Esophagus squamous epithelium (tissue), 5 donors: ENCODE results near the gene ASTN2. TPM values are rescaled to one million over a fixed set of nuclear protein-coding genes. Genes with fewer than 3 reads are reported as not detected.
"Not testable (repeated sequence)": the region's sequence is repeated elsewhere in the genome, so short reads cannot be mapped to it uniquely, and the experiment has no call there.

ENCODE experiments used
- DNase-seq: peaks from one replicate; lab custom pipeline; 2025; lab: John Stamatoyannopoulos, UW
- H3K27ac ChIP-seq, 4 donors: fragments of 200-600 bp; sonication (generic); one replicate each; pipeline ENCODE4 v1.5.1; 2016 to 2019; ENCODE audit warnings: mild to moderate bottlenecking in 1 of 4
- H3K27me3 ChIP-seq, 4 donors: fragments of 200-600 bp; sonication (generic); 1 replicate in 3 of 4; 2 replicates in 1 of 4; pipeline versions ENCODE4 v1.5.1 to v1.6.0; 2017 to 2021; ENCODE audit warnings: antibody characterized with exemption in 1 of 4
- H3K36me3 ChIP-seq, 3 donors: fragments of 200-600 bp; sonication (generic); one replicate each; pipeline ENCODE4 v1.5.1; 2016 to 2019
- H3K4me1 ChIP-seq, 3 donors: fragments of 200-600 bp; sonication (generic); one replicate each; pipeline ENCODE4 v1.5.1; 2017 to 2019
- H3K4me3 ChIP-seq, 4 donors: fragments of 200-600 bp; sonication (generic); 1 replicate in 3 of 4; 2 replicates in 1 of 4; pipeline ENCODE4 v1.5.1; 2016 to 2019; ENCODE audit warnings: mild to moderate bottlenecking in 2 of 4, moderate library complexity in 1 of 4
- H3K9me3 ChIP-seq, 3 donors: fragments of 200-600 bp; sonication (generic); one replicate each; pipeline ENCODE4 v1.5.1; 2016 to 2019
- POLR2A ChIP-seq, 4 donors: fragments of 450-650 bp; IDR thresholded peaks; one replicate each; pipeline ENCODE4 v1.6.1; 2017; ENCODE audit warnings: antibody characterized with exemption in 4 of 4, mild to moderate bottlenecking in 4 of 4, moderate library complexity in 3 of 4
- whole genome bisulfite sequencing, 2 donors: methylation state at CpG; one replicate each; pipeline ENCODE4 v1.1.5; 2018; 5-methylcytosine and 5-hydroxymethylcytosine counted together
- intact Hi-C: fragments of 100-400 bp; cut with DNase I; formaldehyde crosslinking; loops from one replicate; pipeline ENCODE4 v1.15.0; 2022
- total RNA-seq, 4 donors: library from RNA; depleted of rRNA; stranded (reverse); fragments of >200 nt; gene quantifications; one replicate each; pipeline ENCODE4 v1.1.0, GENCODE V29; 2016
- TF ChIP-seq, protein P1 (sequence below), 6 experiments: fragments of 450-650 bp in 4 of 6; fragments of 200-600 bp in 2 of 6; sonication (generic) in 2 of 6; IDR thresholded peaks; one replicate each; pipeline ENCODE4 v1.5.1; 2016 to 2019; ENCODE audit warnings: antibody characterized with exemption in 6 of 6, mild to moderate bottlenecking in 4 of 6, moderate library complexity in 4 of 6
- donor health status: DM: yes; HTN: yes; CAD: no.

Gene ASTN2
- total RNA-seq, 4 donors from 2014 or later = 0.13 to 1.9 (median 0.27) TPM; not detected in 1

GRCh38 chr9:116849721-116850120, 565.1 kb downstream of the ASTN2 start:
- no peaks in the 10 kb centered on the region for H3K9me3 ChIP-seq
- DNase-seq = no peak
- H3K4me3 ChIP-seq = no peak overlapping the region
- no peak overlapping the region for H3K27ac ChIP-seq
- peaks cover 0 to 1% (median 0%) of the 10 kb centered on the region in 3 donors for H3K4me1 ChIP-seq
- no peaks in the 10 kb centered on the region for H3K27me3 ChIP-seq
- 47 to 65% methylated on average over 3 of the region's 3 CpGs for WGBS, 2 donors
- intact Hi-C loops = no loop called here
- no peaks in the 10 kb centered on the region for H3K36me3 ChIP-seq
- TF ChIP-seq, protein P1, sequence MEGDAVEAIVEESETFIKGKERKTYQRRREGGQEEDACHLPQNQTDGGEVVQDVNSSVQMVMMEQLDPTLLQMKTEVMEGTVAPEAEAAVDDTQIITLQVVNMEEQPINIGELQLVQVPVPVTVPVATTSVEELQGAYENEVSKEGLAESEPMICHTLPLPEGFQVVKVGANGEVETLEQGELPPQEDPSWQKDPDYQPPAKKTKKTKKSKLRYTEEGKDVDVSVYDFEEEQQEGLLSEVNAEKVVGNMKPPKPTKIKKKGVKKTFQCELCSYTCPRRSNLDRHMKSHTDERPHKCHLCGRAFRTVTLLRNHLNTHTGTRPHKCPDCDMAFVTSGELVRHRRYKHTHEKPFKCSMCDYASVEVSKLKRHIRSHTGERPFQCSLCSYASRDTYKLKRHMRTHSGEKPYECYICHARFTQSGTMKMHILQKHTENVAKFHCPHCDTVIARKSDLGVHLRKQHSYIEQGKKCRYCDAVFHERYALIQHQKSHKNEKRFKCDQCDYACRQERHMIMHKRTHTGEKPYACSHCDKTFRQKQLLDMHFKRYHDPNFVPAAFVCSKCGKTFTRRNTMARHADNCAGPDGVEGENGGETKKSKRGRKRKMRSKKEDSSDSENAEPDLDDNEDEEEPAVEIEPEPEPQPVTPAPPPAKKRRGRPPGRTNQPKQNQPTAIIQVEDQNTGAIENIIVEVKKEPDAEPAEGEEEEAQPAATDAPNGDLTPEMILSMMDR (IDR thresholded peaks at IDR 0.05) = no peak
- no peak for TF ChIP-seq POLR2A (IDR thresholded peaks at IDR 0.05)

DNA sequence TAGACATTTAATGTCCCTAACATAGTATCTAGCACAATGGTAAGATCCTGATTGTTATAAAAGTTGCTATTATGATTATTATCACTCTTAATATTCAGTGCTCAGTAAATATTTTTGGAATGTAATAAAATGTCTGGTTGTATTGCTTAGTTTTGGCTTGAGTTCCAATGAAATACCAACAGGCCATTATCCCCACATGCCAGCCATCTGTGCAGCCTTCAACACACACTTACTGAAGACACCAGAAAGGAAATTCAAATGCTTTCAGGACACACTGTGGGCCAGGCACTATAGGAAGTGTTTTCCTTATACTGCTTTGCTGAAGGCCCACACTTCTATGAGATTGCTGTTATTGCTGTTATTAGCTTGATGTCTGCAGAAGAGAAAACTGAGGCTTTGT, 570.2 kb downstream of the ASTN2 start:
- TF ChIP-seq, protein P1 (IDR thresholded peaks at IDR 0.05) = no peak
- TF ChIP-seq POLR2A (IDR thresholded peaks at IDR 0.05) = no peak
- H3K4me3 ChIP-seq = no peak overlapping the region
- intact Hi-C loops = no loop called here
- peaks cover 0 to 25% (median 7%) of the 10 kb centered on the region in 3 donors for H3K4me1 ChIP-seq
- no peaks in the 10 kb centered on the region for H3K27me3 ChIP-seq
- H3K36me3 ChIP-seq = no peaks in the 10 kb centered on the region
- no peak for DNase-seq
- peak overlapping the region; percentile 3 to 77 (median 50) for H3K27ac ChIP-seq
- no peaks in the 10 kb centered on the region for H3K9me3 ChIP-seq

DNA sequence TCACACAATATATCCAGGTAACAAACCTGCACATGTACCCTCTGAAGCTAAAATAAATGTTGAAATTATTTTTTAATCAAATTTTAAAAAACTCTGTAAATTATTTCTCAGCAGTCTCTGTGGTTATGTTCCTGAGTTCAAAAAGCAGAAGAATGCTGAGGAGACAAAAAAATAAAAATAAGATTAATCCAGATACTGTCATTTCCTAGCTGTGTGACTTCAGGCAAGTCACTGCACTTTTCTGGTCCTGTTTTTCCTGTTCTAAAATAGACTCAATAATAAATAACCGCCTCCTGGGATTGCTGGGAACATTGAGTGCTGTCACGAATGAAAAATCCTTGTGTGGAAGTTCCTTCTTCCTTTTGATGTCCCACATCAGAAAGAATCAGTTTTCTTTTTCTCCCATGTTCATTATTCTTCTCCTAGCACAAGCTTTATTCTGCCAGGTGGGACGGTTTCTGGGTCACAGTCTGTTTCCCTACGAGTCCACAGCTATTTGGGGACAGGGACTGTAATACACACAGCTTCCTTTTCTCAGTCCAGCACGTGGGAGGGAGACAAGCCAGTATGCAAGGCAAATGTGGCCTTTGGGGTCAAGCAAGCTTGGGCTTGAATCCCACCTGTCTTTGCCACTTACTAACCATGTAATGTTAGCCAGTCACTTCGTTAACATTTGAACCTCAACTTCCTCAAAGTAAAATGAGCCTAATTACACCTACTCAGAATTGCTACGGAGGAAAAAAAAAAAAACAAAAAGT, 570.8 kb downstream of the ASTN2 start:
- Histone ChIP-seq H3K27me3 (no peaks in the 10 kb centered on the region), H3K4me3 (no peak overlapping the region), H3K4me1 (peaks cover 0 to 26% (median 7%) of the 10 kb centered on the region in 3 donors), H3K27ac (peak overlapping the region in 3 of 4 donors; percentile 54 to 77 (median 70)), H3K9me3 (no peaks in the 10 kb centered on the region), H3K36me3 (no peaks in the 10 kb centered on the region)
- WGBS, 2 donors = 22 to 23% methylated on average over 7 of the region's 7 CpGs
- no peak for DNase-seq
- intact Hi-C loops = no loop called here
- TF ChIP-seq POLR2A (IDR thresholded peaks at IDR 0.05) = no peak
- TF ChIP-seq, protein P1 (IDR thresholded peaks at IDR 0.05) = no peak

DNA sequence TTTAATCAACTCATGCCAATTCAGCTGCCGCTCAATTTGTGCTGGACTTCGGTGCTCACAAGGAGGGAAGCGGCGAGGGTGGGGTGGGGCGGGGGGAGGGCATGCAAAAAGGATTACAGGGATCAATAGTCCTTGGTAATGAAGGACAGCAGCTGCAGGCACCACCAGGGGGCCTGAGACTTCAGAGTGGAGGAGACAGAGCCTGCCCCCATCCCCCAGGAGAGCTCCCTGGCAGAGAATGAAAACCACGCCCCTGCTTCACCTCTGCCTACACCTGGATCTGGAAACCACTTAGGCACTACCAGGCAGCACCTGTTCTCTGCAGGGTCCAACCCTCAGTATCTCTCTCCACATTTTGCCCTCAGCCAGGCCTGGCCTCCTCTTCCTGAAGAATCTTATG, 572.2 kb downstream of the ASTN2 start:
- TF ChIP-seq, protein P1 (IDR thresholded peaks at IDR 0.05) = peak in 1 of 6 experiments; percentile 27
- no peak for TF ChIP-seq POLR2A (IDR thresholded peaks at IDR 0.05)
- Histone ChIP-seq H3K36me3 (no peaks in the 10 kb centered on the region), H3K27me3 (no peaks in the 10 kb centered on the region), H3K4me3 (no peak overlapping the region), H3K27ac (peak overlapping the region in 3 of 4 donors; percentile 58 to 77 (median 70)), H3K4me1 (peaks cover 0 to 37% (median 7%) of the 10 kb centered on the region in 3 donors), H3K9me3 (no peaks in the 10 kb centered on the region)
- intact Hi-C loops = no loop called here
- 83 to 88% methylated on average over 1 of the region's 6 CpGs for WGBS, 2 donors
- no peak for DNase-seq

DNA sequence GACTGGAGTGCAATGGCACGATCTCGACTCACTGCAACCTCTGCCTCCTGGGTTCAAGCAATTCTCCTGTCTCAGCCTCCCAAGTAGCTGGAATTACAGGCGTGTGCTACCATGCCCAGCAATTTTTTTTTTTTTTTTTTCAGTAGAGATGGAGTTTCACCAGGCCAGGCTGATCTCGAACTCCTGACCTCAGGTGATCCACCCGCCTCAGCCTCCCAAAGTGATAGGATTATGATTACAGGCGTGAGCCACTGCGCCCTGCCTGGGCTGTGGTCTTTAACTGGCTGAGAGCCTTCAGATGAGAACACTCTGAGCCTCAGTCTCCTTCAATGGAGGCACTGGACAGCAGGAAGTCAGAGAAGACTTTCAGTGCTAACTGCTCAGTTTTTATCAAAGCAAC, 576.4 kb downstream of the ASTN2 start:
- H3K27me3 ChIP-seq, DNase-seq, H3K36me3 ChIP-seq, H3K9me3 ChIP-seq, intact Hi-C loops: not testable (repeated sequence)
- Histone ChIP-seq H3K4me3 (peak overlapping the region in 1 of 4 donors; percentile 3), H3K27ac (peak overlapping the region; percentile 68 to 88 (median 84)), H3K4me1 (peaks cover 0 to 40% (median 9%) of the 10 kb centered on the region in 3 donors)
- WGBS, 2 donors = 52 to 57% methylated on average over 4 to 7 of the region's 7 CpGs
